ENCODE measurements around the gene PPP1R16B. TPM values are rescaled to one million over a fixed set of nuclear protein-coding genes. Genes with fewer than 3 reads are reported as not detected.

PPP1R16B gene
- total RNA-seq, 2 donors from 2014 or later = 1.3 to 1.9 TPM

DNA sequence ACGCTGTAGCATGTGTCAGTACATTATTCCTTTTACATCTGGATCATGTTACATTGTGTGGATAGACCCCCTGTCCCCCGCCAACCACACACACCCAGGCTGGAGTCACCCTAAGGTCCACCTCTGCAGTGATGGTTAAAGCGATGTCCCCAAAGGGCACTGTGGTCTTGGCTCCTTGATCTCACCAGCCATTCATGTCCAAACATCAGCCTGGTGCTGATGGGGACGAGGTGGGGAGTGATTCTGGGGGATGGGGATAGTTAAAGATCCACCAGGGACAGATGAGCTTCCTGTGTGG is 61.5 kb downstream of the PPP1R16B start:
- TF ChIP-seq POLR2A (IDR thresholded peaks at IDR 0.05) (no peak), POLR2AphosphoS5 (IDR thresholded peaks at IDR 0.05) (no peak)
- TF ChIP-seq, protein P1, sequence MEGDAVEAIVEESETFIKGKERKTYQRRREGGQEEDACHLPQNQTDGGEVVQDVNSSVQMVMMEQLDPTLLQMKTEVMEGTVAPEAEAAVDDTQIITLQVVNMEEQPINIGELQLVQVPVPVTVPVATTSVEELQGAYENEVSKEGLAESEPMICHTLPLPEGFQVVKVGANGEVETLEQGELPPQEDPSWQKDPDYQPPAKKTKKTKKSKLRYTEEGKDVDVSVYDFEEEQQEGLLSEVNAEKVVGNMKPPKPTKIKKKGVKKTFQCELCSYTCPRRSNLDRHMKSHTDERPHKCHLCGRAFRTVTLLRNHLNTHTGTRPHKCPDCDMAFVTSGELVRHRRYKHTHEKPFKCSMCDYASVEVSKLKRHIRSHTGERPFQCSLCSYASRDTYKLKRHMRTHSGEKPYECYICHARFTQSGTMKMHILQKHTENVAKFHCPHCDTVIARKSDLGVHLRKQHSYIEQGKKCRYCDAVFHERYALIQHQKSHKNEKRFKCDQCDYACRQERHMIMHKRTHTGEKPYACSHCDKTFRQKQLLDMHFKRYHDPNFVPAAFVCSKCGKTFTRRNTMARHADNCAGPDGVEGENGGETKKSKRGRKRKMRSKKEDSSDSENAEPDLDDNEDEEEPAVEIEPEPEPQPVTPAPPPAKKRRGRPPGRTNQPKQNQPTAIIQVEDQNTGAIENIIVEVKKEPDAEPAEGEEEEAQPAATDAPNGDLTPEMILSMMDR (IDR thresholded peaks at IDR 0.05) = no peak
- no peaks in the 10 kb centered on the region for H3K9me3 ChIP-seq
- H3K27ac ChIP-seq = no peak overlapping the region
- H3K4me1 ChIP-seq (replicated peaks) = no peaks in the 10 kb centered on the region
- DNase-seq (ENCODE audit: low spot score) = no peak
- 66% methylated on average over 4 of the region's 4 CpGs for WGBS
- H3K27me3 ChIP-seq (replicated peaks; ENCODE audit: insufficient read depth) = no peaks in the 10 kb centered on the region
- H3K4me3 ChIP-seq = no peak overlapping the region
- no peaks in the 10 kb centered on the region for H3K36me3 ChIP-seq
- intact Hi-C loops (cut with DNase I) = no loop called here

GRCh38 chr20:38870733-38871559 is 65.4 kb downstream of the PPP1R16B start:
- no peak for DNase-seq (ENCODE audit: low spot score)
- H3K27me3 ChIP-seq (replicated peaks; ENCODE audit: insufficient read depth) = no peaks in the 10 kb centered on the region
- intact Hi-C loops (cut with DNase I) = no loop called here
- no peaks in the 10 kb centered on the region for H3K36me3 ChIP-seq
- no peaks in the 10 kb centered on the region for H3K9me3 ChIP-seq
- no peak overlapping the region for H3K4me3 ChIP-seq
- H3K27ac ChIP-seq = no peak overlapping the region
- TF ChIP-seq POLR2AphosphoS5 (IDR thresholded peaks at IDR 0.05) (no peak), POLR2A (IDR thresholded peaks at IDR 0.05) (no peak)
- TF ChIP-seq, protein P1 (IDR thresholded peaks at IDR 0.05) = no peak
- H3K4me1 ChIP-seq (replicated peaks) = no peaks in the 10 kb centered on the region
- 57% methylated on average over 12 of the region's 12 CpGs for WGBS

- no peaks in the 10 kb centered on the region for H3K4me1 ChIP-seq (replicated peaks)
- DNase-seq (ENCODE audit: low spot score) = no peak
- no peak overlapping the region for H3K27ac ChIP-seq
- TF ChIP-seq, protein P1 (IDR thresholded peaks at IDR 0.05) = no peak
- TF ChIP-seq POLR2A (IDR thresholded peaks at IDR 0.05) = no peak
- no peak for TF ChIP-seq POLR2AphosphoS5 (IDR thresholded peaks at IDR 0.05)
- intact Hi-C loops (cut with DNase I) = no loop called here
- no peaks in the 10 kb centered on the region for H3K27me3 ChIP-seq (replicated peaks; ENCODE audit: insufficient read depth)
- H3K36me3 ChIP-seq = no peaks in the 10 kb centered on the region
- 46% methylated on average over 3 of the region's 3 CpGs for WGBS
- no peaks in the 10 kb centered on the region for H3K9me3 ChIP-seq
- H3K4me3 ChIP-seq = no peak overlapping the region
Measured at GRCh38 chr20:38871560-38871953, 66.1 kb downstream of the PPP1R16B start.

- TF ChIP-seq POLR2AphosphoS5 (IDR thresholded peaks at IDR 0.05) = no peak
- H3K36me3 ChIP-seq = no peaks in the 10 kb centered on the region
- no peaks in the 10 kb centered on the region for H3K27me3 ChIP-seq (replicated peaks; ENCODE audit: insufficient read depth)
- no peaks in the 10 kb centered on the region for H3K9me3 ChIP-seq
- intact Hi-C loops (cut with DNase I) = no loop called here
- no peaks in the 10 kb centered on the region for H3K4me1 ChIP-seq (replicated peaks)
- H3K4me3 ChIP-seq = no peak overlapping the region
- DNase-seq (ENCODE audit: low spot score) = no peak
- no peak overlapping the region for H3K27ac ChIP-seq
- WGBS = 59% methylated on average over 7 of the region's 7 CpGs
Measured at GRCh38 chr20:38872036-38872435, 66.5 kb downstream of the PPP1R16B start.

- Histone ChIP-seq H3K4me1 (replicated peaks) (no peaks in the 10 kb centered on the region), H3K4me3 (no peak overlapping the region), H3K27me3 (replicated peaks; ENCODE audit: insufficient read depth) (no peaks in the 10 kb centered on the region), H3K9me3 (no peaks in the 10 kb centered on the region), H3K27ac (no peak overlapping the region), H3K36me3 (no peaks in the 10 kb centered on the region)
- intact Hi-C loops (cut with DNase I) = no loop called here
- WGBS = 78% methylated on average over 15 of the region's 15 CpGs
- no peak for TF ChIP-seq POLR2AphosphoS5 (IDR thresholded peaks at IDR 0.05)
- DNase-seq (ENCODE audit: low spot score) = no peak
Measured at GRCh38 chr20:38872491-38873049, 67.1 kb downstream of the PPP1R16B start.

Measured in prostate gland (tissue), 2 donors.